ENCODE data around the gene PIAS1. TPM values are rescaled to one million over a fixed set of nuclear protein-coding genes. Genes with fewer than 3 reads are reported as not detected.
"Not testable (repeated sequence)": the region's sequence is repeated elsewhere in the genome, so short reads cannot be mapped to it uniquely, and the experiment has no call there.

The PIAS1 gene
- total RNA-seq, 1 donor from 2014 or later, result 72.5 TPM

- DNase-seq (ENCODE audit: low spot score), result no peak
Observed at GRCh38 chr15:68203486-68203885, 149.4 kb downstream of the PIAS1 start.

- DNase-seq (ENCODE audit: low spot score), result no peak
Observed at GRCh38 chr15:68203956-68204355, 149.8 kb downstream of the PIAS1 start.

GRCh38 chr15:68204361-68204760 lies 150.2 kb downstream of the PIAS1 start:
- no peak for DNase-seq (ENCODE audit: low spot score)

GRCh38 chr15:68204776-68205557 lies 150.9 kb downstream of the PIAS1 start, which contains the start of gene CALML4:
Gene CALML4 (minus strand): TSS chr15:68205332. CDS start chr15:68205247, 85 bp downstream.
- DNase-seq (ENCODE audit: low spot score), result peak; percentile 79

- DNase-seq (ENCODE audit: low spot score), result no peak
Observed at GRCh38 chr15:68205558-68205944, 151.4 kb downstream of the PIAS1 start.

GRCh38 chr15:68205954-68206539 lies 151.9 kb downstream of the PIAS1 start:
- no peak for DNase-seq (ENCODE audit: low spot score)

GRCh38 chr15:68206711-68207151 lies 152.6 kb downstream of the PIAS1 start:
- peak; percentile 40 for DNase-seq (ENCODE audit: low spot score)

GRCh38 chr15:68207176-68207935 lies 153.2 kb downstream of the PIAS1 start:
- DNase-seq (ENCODE audit: low spot score), result peak; percentile 37

- DNase-seq (ENCODE audit: low spot score), result peak; percentile 35
Observed at GRCh38 chr15:68208136-68208535, 154.0 kb downstream of the PIAS1 start.

GRCh38 chr15:68208636-68209240 lies 154.6 kb downstream of the PIAS1 start:
- no peak for DNase-seq (ENCODE audit: low spot score)

GRCh38 chr15:68209272-68209671 lies 155.2 kb downstream of the PIAS1 start:
- DNase-seq (ENCODE audit: low spot score), result no peak

GRCh38 chr15:68209735-68210408 lies 155.8 kb downstream of the PIAS1 start:
- DNase-seq (ENCODE audit: low spot score), result no peak

GRCh38 chr15:68210409-68210756 lies 156.3 kb downstream of the PIAS1 start:
- no peak for DNase-seq (ENCODE audit: low spot score)

GRCh38 chr15:68210821-68211655 lies 156.9 kb downstream of the PIAS1 start:
- DNase-seq (ENCODE audit: low spot score), result no peak

GRCh38 chr15:68211656-68212320 lies 157.7 kb downstream of the PIAS1 start:
- no peak for DNase-seq (ENCODE audit: low spot score)

GRCh38 chr15:68213491-68213845 lies 159.4 kb downstream of the PIAS1 start:
- not testable (repeated sequence) for DNase-seq (ENCODE audit: low spot score)

- DNase-seq (ENCODE audit: low spot score), result no peak
Observed at GRCh38 chr15:68213991-68214837, 160.1 kb downstream of the PIAS1 start.

GRCh38 chr15:68214838-68215254 lies 160.7 kb downstream of the PIAS1 start:
- no peak for DNase-seq (ENCODE audit: low spot score)

- no peak for DNase-seq (ENCODE audit: low spot score)
Observed at GRCh38 chr15:68217341-68217740, 163.2 kb downstream of the PIAS1 start.

All from ureter (tissue), 1 donor.